Stimulated activated CD4-positive, alpha-beta T cell treated with anti-CD3 and anti-CD28 coated beads, Interleukin-1b, Interleukin-23, amount 100 ng/mL, for 1 hour (primary cell): ENCODE measurements around the gene TEKTIP1.
A peak's percentile ranks its signal among the peaks of the same experiment; 100 is the strongest.

Source experiments
- DNase-seq, 2 donors: peaks; one replicate each; pipeline ENCODE4 v3.0.0-alpha.2; 2020; ENCODE audit warnings: low read depth in 2 of 2

Gene TEKTIP1

DNA sequence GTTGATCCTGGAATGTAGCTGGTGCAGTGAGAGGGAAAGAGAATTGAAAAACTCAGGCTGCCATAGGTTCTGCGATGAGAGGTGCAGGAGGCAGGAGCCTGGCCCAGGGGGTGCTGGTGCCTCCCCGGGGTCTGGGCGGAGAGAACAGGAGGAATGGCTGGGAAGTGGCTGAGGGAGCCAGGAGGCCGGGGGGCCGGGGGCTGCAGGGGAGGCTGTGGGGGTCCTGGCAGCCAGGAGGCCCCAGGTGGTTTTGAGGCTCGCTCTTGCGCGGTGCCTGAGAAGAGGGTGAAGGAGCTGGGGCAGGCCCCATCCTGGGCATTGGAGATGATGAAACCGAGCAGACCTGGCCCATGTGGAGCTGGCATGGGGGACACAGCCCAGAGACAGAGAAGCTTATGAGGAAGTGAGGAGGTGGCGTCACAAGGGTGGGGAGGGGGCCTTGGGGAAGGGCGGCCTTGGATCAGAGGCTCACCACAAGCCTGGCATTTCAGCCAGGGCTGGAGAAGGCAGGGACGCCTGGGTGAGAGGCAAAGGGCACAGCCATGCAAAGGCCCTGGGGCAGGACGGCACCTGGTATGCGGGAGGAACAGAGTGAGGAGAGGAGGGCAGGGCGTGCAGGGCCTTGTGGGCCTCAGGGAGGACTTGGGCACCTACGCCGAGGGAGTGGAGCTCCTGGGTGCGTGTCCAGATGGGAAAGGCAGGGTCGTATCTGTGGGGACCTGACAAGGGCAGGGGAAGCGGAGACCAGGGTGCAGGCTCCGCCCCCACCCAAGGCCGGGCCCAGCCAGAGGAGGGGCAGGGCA is 1.3 kb upstream of the TEKTIP1 start:
- DNase-seq: no peak

DNA sequence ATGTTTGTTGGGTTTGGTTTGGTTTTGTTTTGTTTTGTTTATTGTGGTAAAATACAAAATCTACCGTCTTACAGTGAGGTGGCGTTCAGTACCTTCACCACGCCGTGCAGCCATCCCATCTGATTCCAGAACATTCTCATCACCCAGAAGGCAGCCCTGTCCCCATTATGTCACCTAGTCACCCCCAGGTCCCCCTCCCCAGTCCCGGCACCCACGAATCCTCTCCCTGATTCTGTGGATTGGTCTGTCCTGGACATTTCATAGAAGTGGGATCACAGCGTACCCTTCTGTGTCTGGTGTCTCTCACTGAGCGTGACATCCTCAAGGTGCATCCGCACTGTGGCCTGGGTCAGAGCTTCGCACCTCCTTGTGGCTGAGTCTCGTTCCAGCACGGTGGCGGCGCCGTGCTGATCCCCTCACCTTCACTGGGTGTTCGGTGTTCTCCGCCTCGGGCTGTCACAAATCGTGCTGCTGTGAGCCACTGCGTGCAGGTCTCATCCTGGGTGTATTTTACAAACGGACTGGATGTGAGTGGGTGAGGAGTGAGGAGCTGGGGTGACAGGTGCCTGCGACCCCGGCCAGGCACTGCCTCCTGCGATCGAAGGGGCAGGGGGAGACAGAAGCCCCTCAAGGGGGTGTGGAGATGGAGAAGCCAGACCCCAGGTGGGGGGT is 580 bp upstream of the TEKTIP1 start:
- DNase-seq: no peak

DNA sequence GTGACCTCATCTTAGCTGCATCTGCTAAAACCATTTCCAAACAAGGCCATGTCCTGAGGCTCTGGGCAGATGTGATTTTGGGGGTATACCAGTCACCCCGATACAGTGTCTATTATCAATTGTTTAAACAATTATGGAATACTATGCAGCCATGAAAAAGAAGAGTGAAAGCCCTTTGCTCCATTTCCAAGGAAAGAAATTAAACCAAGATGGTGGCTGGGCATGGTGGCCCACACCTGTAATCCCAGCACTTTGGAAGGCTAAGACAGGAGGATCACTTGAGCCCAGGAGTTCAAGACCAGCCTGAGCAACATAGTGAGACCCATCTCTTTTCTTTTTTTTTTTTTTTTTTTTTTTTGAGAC is 763 bp downstream of the TEKTIP1 start:
- no peak for DNase-seq

DNA sequence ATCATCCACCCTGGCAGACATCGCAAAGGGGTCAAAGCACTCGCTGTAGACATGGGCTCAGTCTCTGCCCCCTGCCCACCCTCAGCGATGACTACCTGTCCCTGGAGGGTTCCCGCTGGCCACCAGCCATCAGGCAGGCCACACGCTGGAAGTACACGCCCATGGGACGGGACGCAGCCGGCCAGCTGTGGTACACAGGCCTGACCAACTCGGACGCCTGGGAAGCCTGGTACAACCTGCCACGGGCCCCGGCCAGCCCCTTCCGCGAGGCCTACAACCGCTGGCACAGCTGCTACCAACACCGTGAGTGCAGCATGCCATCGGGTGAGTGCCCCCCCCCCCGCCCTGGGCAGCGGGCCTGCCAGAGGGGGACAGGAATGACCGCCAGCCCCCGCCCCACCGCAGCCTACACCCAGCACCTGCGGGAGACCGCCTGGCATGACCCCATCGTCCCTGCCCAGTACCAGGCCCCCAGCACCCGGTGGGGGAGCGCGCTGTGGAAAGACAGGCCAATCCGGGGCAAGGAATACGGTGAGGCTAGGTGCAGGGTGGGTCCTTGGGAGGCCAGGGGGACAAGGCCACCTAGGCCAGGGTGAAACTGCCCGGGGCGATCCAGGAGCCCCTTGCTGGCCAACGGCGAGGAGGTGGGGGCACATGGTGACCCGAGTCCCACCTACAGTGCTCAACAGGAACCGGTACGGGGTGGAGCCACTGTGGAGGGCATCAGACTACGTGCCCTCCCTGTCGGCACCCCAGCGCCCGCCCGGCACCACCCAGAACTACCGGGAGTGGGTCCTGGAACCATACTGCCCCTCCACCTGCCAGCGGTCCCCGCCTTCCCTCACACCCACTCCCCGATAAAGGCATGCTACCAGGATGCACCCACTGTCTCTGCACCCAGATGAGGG is 4.4 kb downstream of the TEKTIP1 start:
- DNase-seq: no peak

DNA sequence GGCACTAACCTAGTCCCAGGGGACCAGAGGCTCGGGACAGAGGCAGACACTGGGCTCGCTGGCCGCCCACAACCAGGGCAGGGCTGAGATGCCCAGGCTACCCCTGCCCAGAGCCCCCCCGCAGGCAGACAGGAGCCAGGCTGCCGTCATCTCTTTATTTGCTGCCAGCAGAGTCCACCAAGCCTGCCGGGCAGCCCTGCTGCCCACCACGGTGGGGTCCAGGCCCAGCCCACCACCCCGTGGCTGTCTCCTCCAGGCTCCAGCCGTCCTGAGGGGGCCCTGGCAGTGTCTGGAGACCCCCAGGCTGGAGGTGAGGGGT is 5.0 kb downstream of the TEKTIP1 start:
- no peak for DNase-seq

DNA sequence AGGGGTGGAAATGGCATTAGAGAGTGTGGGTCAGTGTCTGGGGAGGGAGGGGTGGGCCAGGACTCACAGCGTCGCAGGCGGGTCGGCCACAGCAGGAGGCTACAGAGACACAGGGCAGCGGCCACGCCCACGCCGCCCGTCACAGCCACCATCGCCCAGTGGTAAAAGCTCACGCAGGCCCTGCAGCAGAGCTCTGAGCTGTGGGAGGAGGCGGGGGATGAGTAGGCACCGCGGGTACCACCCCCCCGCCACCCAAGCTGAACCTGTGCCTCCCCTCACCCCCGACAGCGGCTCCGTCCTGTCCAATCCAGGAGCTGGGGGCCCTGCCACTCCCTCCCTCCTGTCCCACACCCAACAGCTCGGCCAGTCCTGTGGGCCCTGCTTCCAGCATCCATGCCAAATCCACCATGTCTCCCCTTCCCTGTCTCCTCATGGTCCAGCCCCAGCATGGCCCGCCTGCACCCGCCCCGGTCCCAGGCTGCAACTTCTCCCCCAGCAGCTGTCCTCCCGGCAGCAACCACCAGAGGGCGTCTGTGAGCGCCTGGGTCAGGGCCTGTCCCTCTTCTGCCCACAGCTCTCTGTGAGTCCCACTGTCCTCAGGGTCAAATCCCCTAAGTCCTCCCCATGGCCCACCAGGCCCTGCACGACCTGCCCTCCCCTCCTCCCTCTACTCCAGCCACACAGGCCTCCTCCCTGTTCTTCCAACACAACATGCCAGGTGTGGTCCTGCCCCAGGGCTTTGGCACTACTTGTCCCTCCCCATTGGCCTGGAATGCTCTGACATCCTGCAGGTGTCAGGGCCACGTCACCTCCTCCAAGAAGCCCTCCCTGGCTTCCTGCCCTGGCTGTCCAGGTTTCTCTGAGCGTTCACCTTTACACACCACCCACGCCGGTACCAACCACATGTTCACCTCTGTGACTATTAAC is 6.0 kb downstream of the TEKTIP1 start:
- DNase-seq: peak; percentile 51 to 69

DNA sequence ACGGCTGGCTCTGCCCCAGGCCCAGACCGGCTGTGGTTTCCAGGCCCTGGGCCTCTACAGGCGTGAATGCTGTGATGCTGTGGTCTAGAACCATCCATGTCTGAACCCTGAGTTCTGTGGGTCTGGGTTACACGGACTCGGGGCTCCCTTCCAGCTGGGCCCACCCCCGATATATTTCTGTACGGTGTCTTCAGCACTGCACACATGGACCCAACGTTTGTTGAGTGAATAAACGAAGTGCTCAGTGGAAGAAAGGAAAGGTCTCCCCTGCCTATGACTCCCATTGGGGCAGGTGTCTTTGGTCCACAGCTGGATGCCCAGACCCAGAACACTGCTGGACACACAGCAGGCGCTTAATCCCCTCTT is 6.7 kb downstream of the TEKTIP1 start:
- no peak for DNase-seq

DNA sequence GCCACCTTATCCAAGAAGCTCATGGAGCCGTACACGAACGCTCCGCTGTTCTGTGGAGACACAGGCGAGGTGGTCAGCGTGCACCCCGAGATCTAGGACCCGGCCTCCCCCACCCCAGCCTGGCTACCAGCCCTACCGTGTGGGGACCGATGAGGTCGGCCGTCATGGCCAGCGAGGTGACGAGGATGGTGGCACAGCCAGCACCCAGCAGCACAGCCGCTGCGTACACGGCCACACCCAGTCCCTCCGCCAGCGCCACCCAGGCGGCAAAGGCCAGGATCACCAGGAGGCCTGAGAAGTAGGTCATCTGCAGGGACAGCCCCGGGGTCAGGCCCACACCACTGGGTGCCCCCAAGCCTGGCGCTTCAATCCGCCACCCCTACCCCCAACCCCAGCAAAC is 7.1 kb downstream of the TEKTIP1 start:
- DNase-seq: no peak

DNA sequence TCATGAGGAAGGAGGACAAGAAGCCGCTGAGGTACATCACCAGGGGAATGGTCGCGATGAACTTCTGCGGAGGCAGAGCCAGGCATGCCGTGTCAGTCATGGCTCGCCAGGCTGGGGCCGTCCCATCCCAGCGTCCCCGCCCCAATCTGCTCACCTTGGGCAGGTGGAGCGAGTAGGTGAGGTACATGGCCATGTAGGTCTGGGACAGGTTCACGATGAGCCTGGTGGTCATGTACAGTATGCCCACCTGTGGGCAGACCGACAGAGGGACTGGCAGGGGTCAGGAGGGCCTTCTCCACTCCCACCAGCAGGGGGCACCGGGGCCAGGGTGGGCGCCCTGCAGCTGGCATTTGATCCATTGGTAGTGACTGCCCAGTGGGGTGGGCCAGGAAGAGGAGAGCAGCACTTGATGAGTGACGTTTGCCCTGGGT is 8.3 kb downstream of the TEKTIP1 start:
- DNase-seq: no peak

DNA sequence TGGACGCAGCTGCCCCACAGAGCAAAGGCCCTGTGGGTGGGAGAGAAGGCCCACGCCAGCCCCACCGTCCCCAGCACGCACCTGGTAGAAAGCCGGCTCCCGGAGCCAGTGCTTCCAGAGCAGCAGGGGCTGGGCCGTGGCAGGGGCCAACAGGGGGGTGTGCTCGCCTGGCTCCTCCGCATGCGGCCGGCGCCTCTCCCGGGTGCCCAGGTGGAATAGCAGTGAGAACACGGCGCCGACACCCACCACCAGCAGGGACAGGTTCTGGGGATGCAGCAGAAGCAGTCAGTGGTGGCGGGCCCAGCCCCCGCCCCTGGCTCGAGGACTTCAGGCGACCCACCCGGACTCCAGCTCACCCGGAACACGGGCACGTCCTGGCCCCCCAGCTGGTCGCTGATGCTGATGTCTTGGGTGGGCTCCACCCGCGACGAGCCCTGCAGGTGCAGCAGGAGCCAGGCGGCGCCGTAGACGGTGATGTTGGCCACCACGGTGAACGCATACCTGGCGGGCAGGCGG is 8.9 kb downstream of the TEKTIP1 start:
- DNase-seq: no peak

DNA sequence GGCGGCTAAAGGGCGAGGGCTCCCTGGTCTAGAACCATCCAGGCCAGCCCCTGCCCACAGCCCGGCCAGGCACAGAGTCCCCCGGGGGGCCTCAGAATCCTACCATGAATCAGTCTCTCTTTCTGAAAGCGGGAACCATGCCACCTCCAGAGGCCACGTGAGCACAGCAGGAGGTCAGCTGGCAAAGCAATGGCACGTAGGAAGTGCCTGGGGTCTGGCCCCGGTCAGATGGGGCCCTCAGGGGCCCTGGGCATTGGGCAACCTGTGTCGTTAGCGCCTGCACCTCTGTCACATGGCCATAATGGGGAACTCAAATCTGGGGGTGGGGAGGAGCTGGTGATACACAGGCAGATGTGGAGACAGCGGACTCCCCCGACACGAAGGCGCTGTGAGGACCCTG is 9.6 kb downstream of the TEKTIP1 start:
- DNase-seq: no peak

DNA sequence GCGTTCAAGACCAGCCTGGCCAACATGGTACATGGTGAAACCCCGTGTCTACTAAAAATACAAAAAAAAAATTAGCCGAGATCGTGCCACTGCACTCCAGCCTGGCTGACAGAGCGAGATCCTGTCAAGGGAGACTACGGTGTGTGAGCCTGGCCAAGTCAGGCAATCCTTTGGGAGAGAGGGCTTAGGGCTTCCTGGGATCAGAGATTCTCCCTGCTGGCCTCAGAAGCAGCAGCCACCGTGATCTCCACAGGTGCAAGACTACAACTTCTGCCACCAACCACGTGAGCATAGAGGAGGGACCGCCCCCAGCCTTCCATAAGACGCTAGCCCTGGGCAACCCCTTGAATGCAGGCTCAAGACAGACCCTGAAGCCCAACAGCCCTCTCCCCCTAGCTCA is 10.8 kb downstream of the TEKTIP1 start:
- no peak for DNase-seq

DNA sequence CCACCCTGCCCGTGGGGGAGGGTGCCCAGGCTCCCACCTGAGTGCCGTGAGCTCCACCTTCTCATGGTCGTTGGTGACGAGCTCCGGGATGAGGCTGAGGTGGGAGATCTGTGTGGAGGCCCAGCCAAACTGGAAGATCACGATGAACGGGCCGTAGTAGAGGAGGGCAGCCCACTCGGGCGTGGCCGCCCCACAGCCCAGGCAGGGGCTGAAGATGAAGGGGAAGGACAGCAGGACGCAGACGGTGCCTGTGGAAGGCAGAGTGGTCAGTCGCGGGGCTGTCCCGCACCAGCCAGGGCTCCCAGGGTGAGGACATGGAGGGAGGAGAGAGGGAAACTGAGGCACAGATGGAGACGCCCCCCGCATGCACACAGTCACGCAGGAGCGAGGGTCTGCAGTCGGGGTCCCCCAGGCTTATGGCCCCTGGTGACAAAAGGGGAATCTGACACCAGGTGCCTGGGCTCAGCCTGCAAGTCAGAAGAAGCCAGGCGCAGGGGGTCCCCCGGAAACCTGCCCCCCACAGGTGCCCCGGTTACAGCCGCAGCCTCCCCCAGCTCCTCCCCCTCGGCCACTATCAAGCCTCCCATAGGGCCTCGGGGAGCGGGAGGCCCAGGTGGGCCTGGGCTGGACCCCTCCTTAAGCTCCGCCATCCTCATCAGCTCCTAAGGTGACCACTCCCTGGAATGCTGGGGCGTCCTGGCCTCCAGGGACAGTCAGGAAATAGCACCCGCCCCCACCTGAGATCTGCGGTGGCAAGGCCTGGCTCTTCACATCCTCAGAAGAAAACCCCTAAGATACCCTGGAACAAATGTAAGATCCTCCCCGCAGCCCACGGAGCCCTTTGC is 12.2 kb downstream of the TEKTIP1 start:
- DNase-seq: no peak

DNA sequence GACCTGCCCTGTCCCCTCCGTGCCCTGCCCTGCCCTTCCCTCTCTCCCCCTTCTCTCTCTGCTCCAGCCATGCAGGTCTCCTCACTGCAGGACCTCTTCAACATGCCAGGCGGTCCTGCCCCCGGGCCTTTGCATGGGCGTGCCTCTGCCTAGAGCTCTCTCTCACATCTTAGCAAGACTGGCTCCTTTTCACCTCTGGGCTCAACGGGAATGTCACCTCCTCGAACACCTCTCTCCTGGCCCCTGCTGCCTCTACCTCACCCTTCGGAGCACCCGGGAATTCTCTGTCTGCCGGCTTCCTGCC is 12.8 kb downstream of the TEKTIP1 start:
- no peak for DNase-seq

DNA sequence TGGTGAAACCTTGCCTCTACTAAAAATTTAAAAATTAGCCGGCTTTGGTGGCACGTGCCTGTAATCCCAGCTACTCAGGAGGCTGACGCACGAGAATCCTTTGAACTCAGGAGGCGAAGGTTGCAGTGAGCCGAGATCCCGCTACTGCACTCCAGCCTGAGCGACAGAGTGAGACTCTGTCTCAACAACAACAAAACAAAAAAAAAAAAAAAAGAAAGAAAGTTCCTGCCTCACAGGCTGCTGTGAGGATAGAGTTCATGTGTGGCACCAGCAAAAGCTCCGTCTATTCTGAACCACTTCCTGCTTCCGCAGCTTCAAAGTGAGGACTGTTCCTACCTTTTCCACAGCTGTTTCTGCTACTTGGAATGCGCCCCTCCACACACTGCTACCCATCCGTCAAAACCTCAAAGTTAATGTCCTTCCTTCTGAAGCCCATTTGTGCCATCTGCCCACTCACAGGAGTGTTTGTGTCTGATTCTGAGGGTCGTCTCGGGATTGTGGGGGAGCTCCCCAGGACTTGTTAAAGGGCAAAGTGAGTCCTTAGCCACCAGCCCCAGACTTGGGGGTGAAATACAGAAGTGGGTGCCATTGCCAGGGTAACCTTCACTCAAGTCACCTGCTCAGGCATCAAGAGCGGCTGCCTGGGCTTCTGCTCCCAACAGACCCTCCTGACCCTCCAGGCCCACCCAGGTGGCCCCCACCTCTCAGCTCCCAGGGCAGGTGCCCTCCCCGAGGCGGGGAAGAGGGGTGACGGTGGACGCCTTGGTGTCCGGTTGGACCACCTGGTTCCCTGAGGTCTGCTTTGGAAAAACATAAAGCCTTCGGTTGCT is 15.5 kb downstream of the TEKTIP1 start:
- DNase-seq: no peak

DNA sequence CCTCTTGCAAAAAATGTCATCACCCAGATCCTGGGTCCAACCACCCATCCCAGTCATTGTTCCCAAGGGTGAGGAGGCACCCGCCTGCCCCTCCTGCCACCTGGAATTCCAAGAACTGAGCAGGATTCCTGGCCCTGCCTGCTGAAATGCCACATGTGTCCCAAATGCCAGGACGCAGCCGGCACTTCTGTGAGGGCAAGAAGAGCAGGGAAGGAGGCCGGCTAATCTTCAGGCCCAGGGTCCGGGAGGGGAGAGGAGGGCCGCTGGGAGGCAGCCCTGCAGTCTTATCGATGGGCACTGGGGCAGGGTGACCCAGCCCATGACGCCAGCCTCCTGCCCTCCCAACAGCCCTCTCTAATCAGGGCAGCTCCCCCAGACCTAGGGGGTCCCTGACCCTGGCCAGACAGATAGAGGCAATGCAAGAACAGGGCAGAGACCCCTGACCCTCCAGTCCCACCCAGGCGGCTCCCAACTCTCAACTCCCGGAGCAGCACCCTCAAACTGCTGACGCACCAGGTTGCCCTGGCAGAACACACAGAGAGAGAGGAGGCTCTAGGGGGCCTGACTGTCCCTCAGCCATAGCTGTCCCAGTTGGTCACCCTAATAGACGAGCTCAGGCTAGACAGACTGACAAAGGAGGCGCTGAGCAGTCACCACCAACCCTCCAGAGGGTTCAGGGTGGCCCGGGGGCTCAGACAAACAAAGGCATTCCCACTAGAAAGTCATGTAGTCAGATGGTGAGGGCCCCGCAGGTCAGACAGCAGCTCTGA is 16.9 kb downstream of the TEKTIP1 start:
- no peak for DNase-seq

DNA sequence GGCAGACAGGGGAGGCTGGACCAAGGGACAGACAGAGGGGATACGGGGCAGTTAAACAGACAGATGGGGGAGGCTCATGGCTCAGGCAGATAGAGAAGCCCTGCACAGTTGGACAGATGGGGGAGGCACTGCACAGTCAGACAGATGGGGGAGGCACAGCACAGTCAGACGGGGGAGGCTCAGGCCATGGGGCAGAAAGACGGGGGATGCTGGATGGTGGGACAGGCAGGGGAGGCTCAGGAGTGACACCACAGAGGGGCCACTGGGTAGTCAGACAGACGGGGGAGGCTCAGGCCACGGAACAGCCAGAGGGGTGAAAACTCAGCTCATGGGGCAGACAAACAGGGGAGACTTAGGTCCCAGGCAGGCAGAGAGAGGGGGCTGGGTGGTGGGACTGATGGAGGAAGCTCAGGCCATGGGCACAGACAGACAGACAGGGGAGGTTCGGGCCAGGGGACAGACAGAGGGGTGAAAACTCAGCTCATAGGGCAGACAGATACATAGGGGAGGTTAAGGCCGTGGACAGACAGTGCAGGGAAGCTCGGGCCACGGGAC is 17.5 kb downstream of the TEKTIP1 start:
- DNase-seq: no peak

DNA sequence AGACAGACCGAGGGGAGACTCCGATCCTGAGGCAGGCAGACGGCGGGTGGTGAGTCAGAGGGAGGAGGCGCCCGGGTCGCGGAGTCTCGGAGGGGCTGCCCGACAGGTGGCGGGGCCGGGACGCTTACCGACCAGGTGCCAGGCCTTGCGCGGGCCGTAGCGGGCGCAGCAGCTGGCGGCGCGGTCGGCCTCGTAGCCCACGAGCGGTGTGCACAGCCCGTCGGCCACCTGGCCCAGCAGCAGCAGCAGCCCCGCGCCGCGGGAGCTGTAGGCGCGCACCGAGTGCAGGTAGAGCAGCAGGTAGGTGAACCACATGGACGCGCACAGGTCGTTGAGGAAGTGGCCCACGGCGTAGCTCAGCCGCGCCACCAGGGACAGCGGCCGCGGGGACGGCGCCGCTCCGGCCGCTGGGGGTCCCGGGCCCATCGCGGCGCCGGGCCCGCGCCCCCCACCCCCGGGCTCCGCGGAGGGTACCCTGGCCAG is 18.0 kb downstream of the TEKTIP1 start:
- peak in 1 of 2 donors; percentile 50 for DNase-seq
